H9 (cell line): Measurements from ENCODE around the gene COMTD1. TPM values are rescaled to one million over a fixed set of nuclear protein-coding genes. Genes with fewer than 3 reads are reported as not detected.
A peak's percentile ranks its signal among the peaks of the same experiment; 100 is the strongest.
"Not testable (repeated sequence)": the region's sequence is repeated elsewhere in the genome, so short reads cannot be mapped to it uniquely, and the experiment has no call there.

Experiments used
- DNase-seq: peaks from one replicate; pipeline ENCODE4 v3.0.0-alpha.2; 2017
- H2AFZ ChIP-seq: one replicate; pipeline ENCODE4 v1.6.1; 2013; ENCODE audit warnings: mild to moderate bottlenecking, low read length, control low read depth, moderate library complexity
- H2AK5ac ChIP-seq: 2 replicates; pipeline ENCODE4 v1.6.1; 2013; ENCODE audit warnings: low read length, control low read depth, mixed read lengths; ENCODE audit not compliant: insufficient read length
- H2BK120ac ChIP-seq: one replicate; pipeline ENCODE4 v1.6.1; 2013; ENCODE audit warnings: low read depth, mild to moderate bottlenecking, low read length, control low read depth, inconsistent platforms; ENCODE audit not compliant: poor library complexity, severe bottlenecking
- H2BK12ac ChIP-seq: 2 replicates; pipeline ENCODE4 v1.6.1; 2013; ENCODE audit warnings: low read length, control low read depth, mixed read lengths, low read depth; ENCODE audit not compliant: insufficient read length
- H2BK15ac ChIP-seq: 2 replicates; pipeline ENCODE4 v1.6.1; 2013; ENCODE audit warnings: low read depth, low read length, control low read depth
- H2BK20ac ChIP-seq: one replicate; pipeline ENCODE4 v1.6.1; 2013; ENCODE audit warnings: low read depth, mild to moderate bottlenecking, low read length, control low read depth, inconsistent platforms; ENCODE audit not compliant: poor library complexity, severe bottlenecking
- H2BK5ac ChIP-seq: 2 replicates; pipeline ENCODE4 v1.6.1; 2013; ENCODE audit warnings: low read length, control low read depth, mixed read lengths; ENCODE audit not compliant: insufficient read length
- H3K14ac ChIP-seq: 2 replicates; pipeline ENCODE4 v1.6.1; 2013; ENCODE audit warnings: low read length, control low read depth; ENCODE audit not compliant: insufficient read depth
- H3K18ac ChIP-seq: 2 replicates; pipeline ENCODE4 v1.6.1; 2013; ENCODE audit warnings: low read depth, mild to moderate bottlenecking, mixed read lengths, low read length, control low read depth; ENCODE audit not compliant: insufficient read length
- H3K23ac ChIP-seq: 2 replicates; pipeline ENCODE4 v1.6.1; 2013; ENCODE audit warnings: low read length, control low read depth, mixed read lengths, low read depth; ENCODE audit not compliant: insufficient read length
- H3K23me2 ChIP-seq: 2 replicates; pipeline ENCODE4 v1.6.1; 2013; ENCODE audit warnings: low read depth, mild to moderate bottlenecking, mixed read lengths, low read length, control low read depth; ENCODE audit not compliant: insufficient read length, poor library complexity, severe bottlenecking
- H3K27ac ChIP-seq: 2 replicates; pipeline ENCODE4 v1.5.1; 2013; ENCODE audit warnings: low read length, control low read depth, mixed read lengths, low read depth; ENCODE audit not compliant: insufficient read length
- H3K27me3 ChIP-seq: 2 replicates; pipeline ENCODE4 v1.6.1; 2013; ENCODE audit warnings: low read length, control low read depth, inconsistent platforms; ENCODE audit not compliant: insufficient read depth
- H3K4ac ChIP-seq: 2 replicates; pipeline ENCODE4 v1.6.1; 2013; ENCODE audit warnings: low read depth, mild to moderate bottlenecking, control low read depth, inconsistent platforms, low read length, moderate library complexity
- H3K4me1 ChIP-seq: 2 replicates; pipeline ENCODE4 v1.6.1; 2013; ENCODE audit warnings: low read length, control low read depth, inconsistent platforms; ENCODE audit not compliant: insufficient read depth
- H3K4me2 ChIP-seq: 2 replicates; pipeline ENCODE4 v1.6.1; 2013; ENCODE audit warnings: low read length, control low read depth, mixed read lengths; ENCODE audit not compliant: insufficient read length, insufficient read depth
- H3K56ac ChIP-seq: 2 replicates; pipeline ENCODE4 v1.6.1; 2013; ENCODE audit warnings: low read depth, mild to moderate bottlenecking, mixed read lengths, low read length, control low read depth; ENCODE audit not compliant: insufficient read length
- H3K79me1 ChIP-seq: 2 replicates; pipeline ENCODE4 v1.6.1; 2013; ENCODE audit warnings: low read depth, mild to moderate bottlenecking, moderate library complexity, low read length, control low read depth, inconsistent platforms; ENCODE audit not compliant: insufficient read depth, poor library complexity, severe bottlenecking
- H3K79me2 ChIP-seq: 2 replicates; pipeline ENCODE4 v1.6.1; 2013; ENCODE audit warnings: low read length, control low read depth, inconsistent platforms; ENCODE audit not compliant: insufficient read depth
- H3K9ac ChIP-seq: 2 replicates; pipeline ENCODE4 v1.6.1; 2013; ENCODE audit warnings: low read length, control low read depth, mixed read lengths; ENCODE audit not compliant: insufficient read length; ENCODE audit errors: extremely low read depth
- H3K9me3 ChIP-seq: one replicate; pipeline ENCODE4 v1.6.1; 2013; ENCODE audit warnings: low read depth, low read length, inconsistent platforms; ENCODE audit not compliant: control insufficient read depth
- H3T11ph ChIP-seq: one replicate; pipeline ENCODE4 v1.6.1; 2013; ENCODE audit warnings: mild to moderate bottlenecking, low read length, control low read depth, inconsistent platforms
- H4K20me1 ChIP-seq: one replicate; pipeline ENCODE4 v1.6.1; 2013; ENCODE audit not compliant: control insufficient read depth, insufficient read length, insufficient read depth
- H4K5ac ChIP-seq: 2 replicates; pipeline ENCODE4 v1.6.1; 2013; ENCODE audit warnings: low read depth, mild to moderate bottlenecking, mixed read lengths, low read length, control low read depth; ENCODE audit not compliant: insufficient read length
- H4K8ac ChIP-seq: replicated peaks from 2 replicates; pipeline ENCODE4 v1.6.1; 2013; ENCODE audit warnings: low read length, control low read depth, mixed read lengths, low read depth; ENCODE audit not compliant: insufficient read length
- H4K91ac ChIP-seq: 2 replicates; pipeline ENCODE4 v1.6.1; 2013; ENCODE audit warnings: low read depth, mild to moderate bottlenecking, moderate library complexity, mixed read lengths, low read length, control low read depth; ENCODE audit not compliant: insufficient read length
- H3K27ac Mint-ChIP-seq, 3 experiments: 2 replicates in 2 of 3; 3 replicates in 1 of 3; pipeline ENCODE4 v1.8.0; 2020 to 2021; ENCODE audit warnings: mixed read lengths in 3 of 3, mild to moderate bottlenecking in 1 of 3, moderate library complexity in 1 of 3
- H3K27me3 Mint-ChIP-seq: 2 replicates; pipeline ENCODE4 v1.8.0; 2021; ENCODE audit warnings: low read depth, mild to moderate bottlenecking, moderate library complexity, mixed read lengths
- H3K36me3 Mint-ChIP-seq, 3 experiments: 2 replicates in 2 of 3; 3 replicates in 1 of 3; pipeline ENCODE4 v1.8.0; 2020 to 2021; ENCODE audit warnings: low read depth in 3 of 3, mixed read lengths in 3 of 3; ENCODE audit not compliant: insufficient read depth in 1 of 3
- H3K4me1 Mint-ChIP-seq, 2 experiments: 2 replicates each; pipeline ENCODE4 v1.8.0; 2020; ENCODE audit warnings: mixed read lengths in 2 of 2
- H3K4me3 Mint-ChIP-seq, 2 experiments: 2 replicates in 1 of 2; 3 replicates in 1 of 2; pipeline ENCODE4 v1.8.0; 2020 to 2021; ENCODE audit warnings: mild to moderate bottlenecking in 2 of 2, mixed read lengths in 2 of 2, moderate library complexity in 1 of 2
- H3K9me3 Mint-ChIP-seq, 2 experiments: 2 replicates in 1 of 2; 3 replicates in 1 of 2; pipeline ENCODE4 v1.8.0; 2020; ENCODE audit warnings: mild to moderate bottlenecking in 2 of 2, mixed read lengths in 2 of 2, moderate library complexity in 1 of 2
- CTCF ChIP-seq: fragments of 200-600 bp; sonication (generic); conservative IDR thresholded peaks from 3 replicates; pipeline ENCODE4 v1.8.0; 2021; ENCODE audit warnings: antibody characterized with exemption, mild to moderate bottlenecking
- WGBS: extraction: QIAGEN DNeasy Blood & Tissue Kit; methylation state at CpG from one replicate; pipeline ENCODE4 v1.1.7; 2013; ENCODE audit warnings: missing lambda C conversion rate, low lambda C conversion rate, mixed read lengths; ENCODE audit not compliant: insufficient read length; ENCODE audit errors: extremely low coverage; 5-methylcytosine and 5-hydroxymethylcytosine counted together
- total RNA-seq: library from RNA; stranded (reverse); gene quantifications from 2 replicates; pipeline ENCODE4 v1.2.1, GENCODE V29; 2021

The COMTD1 gene
- total RNA-seq, 1 experiment from 2014 or later: 28.3 TPM

- H2BK5ac ChIP-seq: no peak overlapping the region
- Mint-ChIP-seq H3K27ac (peak overlapping the region; percentile 94), H3K36me3 (peaks cover 47 to 87% (median 81%) of the 10 kb centered on the region in 3 experiments), H3K4me3 (peak overlapping the region; percentile 35 to 41), H3K4me1 (peaks cover 53 to 58% of the 10 kb centered on the region in 2 experiments), H3K27me3 (no peaks in the 10 kb centered on the region), H3K9me3 (no peaks in the 10 kb centered on the region)
- H3K4ac ChIP-seq: no peak overlapping the region
- peak overlapping the region; percentile 91 for H3K27ac ChIP-seq
- no peaks in the 10 kb centered on the region for H3K23me2 ChIP-seq
- H4K8ac ChIP-seq: no peak overlapping the region
- no peak overlapping the region for H3K14ac ChIP-seq
- peak overlapping the region; percentile 53 for H3K56ac ChIP-seq
- H3T11ph ChIP-seq: no peak overlapping the region
- H3K9me3 ChIP-seq: no peaks in the 10 kb centered on the region
- no peak overlapping the region for H2BK120ac ChIP-seq
- H3K4me2 ChIP-seq: peak overlapping the region; percentile 56
- peak; percentile 69 for DNase-seq
- no peak overlapping the region for H2BK12ac ChIP-seq
- no peak overlapping the region for H2AFZ ChIP-seq
- no peaks in the 10 kb centered on the region for H3K27me3 ChIP-seq
- no peak overlapping the region for H3K18ac ChIP-seq
- H3K9ac ChIP-seq: no peak overlapping the region
- no peak overlapping the region for H2BK20ac ChIP-seq
- H3K4me1 ChIP-seq: peaks cover 10% of the 10 kb centered on the region; the same call in 1 of the 2 replicates
- no peaks in the 10 kb centered on the region for H4K20me1 ChIP-seq
- no CpG with 5 or more reads among the region's 2 CpGs for WGBS
- no peak overlapping the region for H2BK15ac ChIP-seq
- H2AK5ac ChIP-seq: no peak overlapping the region
- no peak overlapping the region for H3K23ac ChIP-seq
- H4K5ac ChIP-seq: no peak overlapping the region
- H4K91ac ChIP-seq: no peak overlapping the region
- H3K79me1 ChIP-seq: no peaks in the 10 kb centered on the region
- peaks cover 10% of the 10 kb centered on the region; the same call in 1 of the 2 replicates for H3K79me2 ChIP-seq
- TF ChIP-seq CTCF: no peak
Observed at GRCh38 chr10:75223507-75223906, 12.2 kb downstream of the COMTD1 start.

DNA sequence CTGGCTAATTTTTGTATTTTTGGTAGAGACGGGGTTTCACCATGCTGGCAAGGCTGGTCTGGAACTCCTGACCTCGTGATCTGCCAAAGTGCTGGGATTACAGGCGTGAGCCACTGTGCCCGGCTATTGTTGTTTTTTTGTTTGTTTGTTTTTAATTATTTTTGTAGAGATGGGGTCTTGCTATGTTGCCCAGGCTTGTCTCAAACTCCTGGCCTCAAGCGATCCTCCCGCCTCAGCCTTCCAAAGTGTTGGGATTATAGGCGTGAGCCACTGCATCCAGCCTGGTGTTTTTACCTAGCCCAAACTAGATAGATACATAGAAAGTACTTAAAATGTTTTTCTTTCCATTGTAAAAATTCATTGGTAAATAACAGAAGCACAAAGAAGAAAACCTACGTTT is 14.3 kb downstream of the COMTD1 start:
- peaks cover 45 to 46% of the 10 kb centered on the region in 2 experiments for H3K4me1 Mint-ChIP-seq
- not testable (repeated sequence) for H3K79me1 ChIP-seq, H2BK5ac ChIP-seq, H3K27ac ChIP-seq, H2AK5ac ChIP-seq, H3K23ac ChIP-seq, H3K27me3 Mint-ChIP-seq, H4K20me1 ChIP-seq, H4K91ac ChIP-seq, H2BK20ac ChIP-seq, H3K4me3 Mint-ChIP-seq, H3K56ac ChIP-seq, H3K4me2 ChIP-seq, H2AFZ ChIP-seq, H3K9me3 Mint-ChIP-seq, H2BK120ac ChIP-seq, H3T11ph ChIP-seq, H3K9ac ChIP-seq, H4K8ac ChIP-seq, H4K5ac ChIP-seq, DNase-seq, H2BK15ac ChIP-seq, H3K27me3 ChIP-seq, H3K18ac ChIP-seq, H3K4ac ChIP-seq, H2BK12ac ChIP-seq, H3K23me2 ChIP-seq, H3K9me3 ChIP-seq, H3K4me1 ChIP-seq, H3K14ac ChIP-seq
- H3K27ac Mint-ChIP-seq: peak overlapping the region in 1 of 3 experiments; percentile 84; a peak in 1 of 7 replicates
- H3K36me3 Mint-ChIP-seq: peaks cover 63 to 94% (median 94%) of the 10 kb centered on the region in 3 experiments
- no CpG with 5 or more reads among the region's 8 CpGs for WGBS
- peaks cover 10% of the 10 kb centered on the region for H3K79me2 ChIP-seq
